Measurements from ENCODE around the gene SKA2.
A peak's percentile ranks its signal among the peaks of the same experiment; 100 is the strongest.

The SKA2 gene

GRCh38 chr17:59111539-59111938 lies 43.4 kb downstream of the SKA2 start:
- H3K4me1 ChIP-seq (ENCODE audit: control insufficient read depth, insufficient read depth, low read length): no peaks in the 10 kb centered on the region
- no peak overlapping the region for H3K4me3 ChIP-seq (ENCODE audit: low read length)
- H3K9me3 ChIP-seq (ENCODE audit: control insufficient read depth, low read length): no peaks in the 10 kb centered on the region
- no peak overlapping the region for H3K9ac ChIP-seq (ENCODE audit: low read length)
- no peaks in the 10 kb centered on the region for H3K36me3 ChIP-seq (ENCODE audit: control insufficient read depth, insufficient read depth, low read length)
- no peaks in the 10 kb centered on the region for H3K27me3 ChIP-seq (ENCODE audit: control insufficient read depth, insufficient read depth, low read length)

GRCh38 chr17:59110973-59111372 lies 44.0 kb downstream of the SKA2 start:
- no peak overlapping the region for H3K9ac ChIP-seq (ENCODE audit: low read length)
- H3K4me1 ChIP-seq (ENCODE audit: control insufficient read depth, insufficient read depth, low read length): no peaks in the 10 kb centered on the region
- no peak overlapping the region for H3K4me3 ChIP-seq (ENCODE audit: low read length)
- H3K27me3 ChIP-seq (ENCODE audit: control insufficient read depth, insufficient read depth, low read length): no peaks in the 10 kb centered on the region
- H3K9me3 ChIP-seq (ENCODE audit: control insufficient read depth, low read length): no peaks in the 10 kb centered on the region
- no peaks in the 10 kb centered on the region for H3K36me3 ChIP-seq (ENCODE audit: control insufficient read depth, insufficient read depth, low read length)

DNA sequence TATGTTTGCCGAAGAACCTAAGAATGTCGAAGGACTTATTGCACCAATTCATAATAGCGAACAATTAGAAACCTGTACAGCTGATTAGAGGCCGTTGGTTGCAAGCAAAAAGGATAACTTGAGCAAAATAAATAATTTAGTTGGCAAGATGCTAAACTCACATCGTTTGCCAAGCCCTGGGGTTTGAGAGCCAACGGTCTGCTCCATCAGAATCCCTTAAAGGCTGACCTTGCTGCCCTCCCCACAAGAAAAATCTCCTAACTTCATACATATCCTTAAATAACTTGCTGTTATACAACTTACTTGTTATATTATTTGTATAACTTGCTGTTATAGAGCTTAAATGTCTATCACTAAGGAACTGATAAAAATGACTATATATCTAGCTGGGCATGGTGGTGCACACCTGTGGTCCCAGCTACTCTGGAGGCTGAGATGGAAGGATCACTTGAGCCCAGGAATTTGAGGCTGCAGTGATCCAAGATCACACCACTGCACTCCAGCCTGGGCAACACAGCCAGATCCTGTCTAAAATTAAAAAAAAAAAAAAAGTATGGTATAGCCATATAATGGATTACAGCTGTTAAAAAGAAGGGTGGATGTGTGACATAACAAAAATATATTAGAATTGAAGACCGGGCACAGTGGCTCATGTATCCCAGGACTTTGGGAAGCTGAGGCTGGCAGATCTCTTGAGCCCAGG lies 46.4 kb downstream of the SKA2 start:
- Histone ChIP-seq H3K9ac (ENCODE audit: low read length) (no peak overlapping the region), H3K27me3 (ENCODE audit: control insufficient read depth, insufficient read depth, low read length) (no peaks in the 10 kb centered on the region), H3K4me1 (ENCODE audit: control insufficient read depth, insufficient read depth, low read length) (no peaks in the 10 kb centered on the region), H3K36me3 (ENCODE audit: control insufficient read depth, insufficient read depth, low read length) (no peaks in the 10 kb centered on the region), H3K4me3 (ENCODE audit: low read length) (no peak overlapping the region), H3K9me3 (ENCODE audit: control insufficient read depth, low read length) (no peaks in the 10 kb centered on the region)

GRCh38 chr17:59107306-59107670 lies 47.7 kb downstream of the SKA2 start:
- Histone ChIP-seq H3K4me1 (ENCODE audit: control insufficient read depth, insufficient read depth, low read length) (no peaks in the 10 kb centered on the region), H3K9me3 (ENCODE audit: control insufficient read depth, low read length) (no peaks in the 10 kb centered on the region), H3K27me3 (ENCODE audit: control insufficient read depth, insufficient read depth, low read length) (no peaks in the 10 kb centered on the region), H3K9ac (ENCODE audit: low read length) (peak overlapping the region; percentile 65), H3K4me3 (ENCODE audit: low read length) (peak overlapping the region; percentile 61), H3K36me3 (ENCODE audit: control insufficient read depth, insufficient read depth, low read length) (no peaks in the 10 kb centered on the region)

- Histone ChIP-seq H3K36me3 (ENCODE audit: control insufficient read depth, insufficient read depth, low read length) (no peaks in the 10 kb centered on the region), H3K4me3 (ENCODE audit: low read length) (peak within 1 kb of the TSS; percentile 80), H3K9me3 (ENCODE audit: control insufficient read depth, low read length) (no peaks in the 10 kb centered on the region), H3K4me1 (ENCODE audit: control insufficient read depth, insufficient read depth, low read length) (no peaks in the 10 kb centered on the region), H3K27me3 (ENCODE audit: control insufficient read depth, insufficient read depth, low read length) (no peaks in the 10 kb centered on the region), H3K9ac (ENCODE audit: low read length) (peak within 1 kb of the TSS; percentile 65)
These were observed 48.3 kb downstream of the SKA2 start, which contains the start of gene TRIM37 for GRCh38 chr17:59106463-59107305. Gene TRIM37 (minus strand): TSS chr17:59106880. CDS start chr17:59106461, 419 bp downstream.

- Histone ChIP-seq H3K4me3 (ENCODE audit: low read length) (peak overlapping the region; percentile 80), H3K9me3 (ENCODE audit: control insufficient read depth, low read length) (no peaks in the 10 kb centered on the region), H3K9ac (ENCODE audit: low read length) (peak overlapping the region; percentile 65), H3K36me3 (ENCODE audit: control insufficient read depth, insufficient read depth, low read length) (no peaks in the 10 kb centered on the region), H3K4me1 (ENCODE audit: control insufficient read depth, insufficient read depth, low read length) (no peaks in the 10 kb centered on the region), H3K27me3 (ENCODE audit: control insufficient read depth, insufficient read depth, low read length) (no peaks in the 10 kb centered on the region)
These were observed 49.0 kb downstream of the SKA2 start for GRCh38 chr17:59105852-59106462.

- no peaks in the 10 kb centered on the region for H3K27me3 ChIP-seq (ENCODE audit: control insufficient read depth, insufficient read depth, low read length)
- H3K9ac ChIP-seq (ENCODE audit: low read length): no peak overlapping the region
- H3K9me3 ChIP-seq (ENCODE audit: control insufficient read depth, low read length): no peaks in the 10 kb centered on the region
- H3K36me3 ChIP-seq (ENCODE audit: control insufficient read depth, insufficient read depth, low read length): no peaks in the 10 kb centered on the region
- H3K4me3 ChIP-seq (ENCODE audit: low read length): no peak overlapping the region
- H3K4me1 ChIP-seq (ENCODE audit: control insufficient read depth, insufficient read depth, low read length): no peaks in the 10 kb centered on the region
These were observed 53.8 kb downstream of the SKA2 start for GRCh38 chr17:59101178-59101577.

- Histone ChIP-seq H3K9me3 (ENCODE audit: control insufficient read depth, low read length) (no peaks in the 10 kb centered on the region), H3K27me3 (ENCODE audit: control insufficient read depth, insufficient read depth, low read length) (no peaks in the 10 kb centered on the region), H3K4me3 (ENCODE audit: low read length) (no peak overlapping the region), H3K36me3 (ENCODE audit: control insufficient read depth, insufficient read depth, low read length) (no peaks in the 10 kb centered on the region), H3K9ac (ENCODE audit: low read length) (no peak overlapping the region), H3K4me1 (ENCODE audit: control insufficient read depth, insufficient read depth, low read length) (no peaks in the 10 kb centered on the region)
These were observed 57.1 kb downstream of the SKA2 start for GRCh38 chr17:59097876-59098275.

GRCh38 chr17:59094861-59095530 lies 60.0 kb downstream of the SKA2 start:
- no peaks in the 10 kb centered on the region for H3K27me3 ChIP-seq (ENCODE audit: control insufficient read depth, insufficient read depth, low read length)
- no peak overlapping the region for H3K9ac ChIP-seq (ENCODE audit: low read length)
- H3K36me3 ChIP-seq (ENCODE audit: control insufficient read depth, insufficient read depth, low read length): no peaks in the 10 kb centered on the region
- no peaks in the 10 kb centered on the region for H3K4me1 ChIP-seq (ENCODE audit: control insufficient read depth, insufficient read depth, low read length)
- no peak overlapping the region for H3K4me3 ChIP-seq (ENCODE audit: low read length)
- no peaks in the 10 kb centered on the region for H3K9me3 ChIP-seq (ENCODE audit: control insufficient read depth, low read length)

- H3K4me3 ChIP-seq (ENCODE audit: low read length): no peak overlapping the region
- no peaks in the 10 kb centered on the region for H3K9me3 ChIP-seq (ENCODE audit: control insufficient read depth, low read length)
- no peaks in the 10 kb centered on the region for H3K4me1 ChIP-seq (ENCODE audit: control insufficient read depth, insufficient read depth, low read length)
- H3K36me3 ChIP-seq (ENCODE audit: control insufficient read depth, insufficient read depth, low read length): no peaks in the 10 kb centered on the region
- no peak overlapping the region for H3K9ac ChIP-seq (ENCODE audit: low read length)
- no peaks in the 10 kb centered on the region for H3K27me3 ChIP-seq (ENCODE audit: control insufficient read depth, insufficient read depth, low read length)
These were observed 61.2 kb downstream of the SKA2 start for GRCh38 chr17:59093702-59094231.

DNA sequence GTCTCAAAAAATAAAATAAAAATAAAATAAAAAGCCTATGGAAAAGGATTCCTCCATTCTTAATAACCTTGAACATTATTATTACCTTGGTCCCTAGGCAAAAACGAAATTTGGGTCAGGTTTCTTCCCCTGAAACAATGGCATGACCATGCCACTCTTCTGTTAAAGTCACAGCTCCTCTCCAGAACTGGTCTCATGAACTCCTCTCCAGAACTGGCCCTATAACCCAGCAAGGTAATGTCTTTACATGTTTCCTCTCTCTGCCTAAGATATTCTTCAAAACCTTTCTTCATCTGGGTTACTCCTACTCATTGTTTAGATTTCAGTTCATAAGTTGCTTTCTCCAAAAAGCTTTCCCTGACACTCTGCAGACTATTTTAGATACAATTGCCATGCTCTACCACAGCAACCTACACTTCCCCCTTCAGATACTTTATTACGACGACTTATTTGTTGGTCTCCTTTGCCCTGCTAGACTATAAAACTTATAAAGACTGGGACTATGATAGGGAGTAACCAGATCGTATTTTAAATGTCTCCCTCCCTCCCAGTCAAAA lies 61.8 kb downstream of the SKA2 start:
- H3K4me3 ChIP-seq (ENCODE audit: low read length): no peak overlapping the region

More for the DNA sequence above, 61.8 kb downstream of the SKA2 start:
- Histone ChIP-seq H3K9ac (ENCODE audit: low read length) (no peak overlapping the region), H3K27me3 (ENCODE audit: control insufficient read depth, insufficient read depth, low read length) (no peaks in the 10 kb centered on the region), H3K36me3 (ENCODE audit: control insufficient read depth, insufficient read depth, low read length) (no peaks in the 10 kb centered on the region), H3K4me1 (ENCODE audit: control insufficient read depth, insufficient read depth, low read length) (no peaks in the 10 kb centered on the region), H3K9me3 (ENCODE audit: control insufficient read depth, low read length) (no peaks in the 10 kb centered on the region)

Measured in mucosa of stomach (tissue), 1 donor.